GM19193 (cell line): ENCODE data around the gene FLII.

Source experiments
- POLR2A ChIP-seq: IDR thresholded peaks from 4 replicates; pipeline ENCODE4 v1.6.1; 2011; ENCODE audit not compliant: insufficient read depth, insufficient read length; ENCODE audit errors: extremely low read depth

FLII gene

DNA sequence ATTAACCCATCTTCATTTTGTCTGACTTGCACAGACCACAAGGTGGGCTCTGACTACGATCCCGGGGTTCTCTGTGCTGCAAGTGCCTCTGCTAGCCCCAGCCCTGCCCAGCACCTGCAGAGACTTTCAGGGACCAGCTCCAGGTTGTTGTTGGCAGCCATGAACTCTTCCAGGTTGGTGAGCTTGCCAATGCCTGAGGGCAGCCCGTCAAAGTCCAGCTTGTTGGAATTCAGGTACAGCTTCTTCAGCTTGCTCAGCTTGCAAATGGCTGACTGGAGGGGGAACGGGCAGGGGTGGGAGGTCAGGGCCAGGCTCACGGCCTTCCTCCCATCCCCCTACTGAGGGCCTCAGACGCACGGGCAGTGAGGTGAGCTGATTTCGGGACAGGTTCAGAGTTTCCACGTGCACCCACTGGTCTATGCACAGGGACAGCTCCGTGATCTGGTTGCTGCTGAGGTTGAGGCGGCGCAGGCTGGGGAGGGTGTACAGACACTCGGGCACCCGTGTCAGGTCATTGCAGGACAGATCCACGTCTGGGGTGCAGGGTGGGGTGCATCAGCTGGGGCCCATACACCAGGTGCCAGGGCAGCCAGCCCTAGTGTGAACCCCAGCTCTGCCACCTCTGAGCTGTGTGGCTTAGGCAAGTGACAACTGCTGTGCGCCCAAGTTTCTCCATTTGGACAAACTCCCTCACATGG, 5.2 kb downstream of the FLII start:
- TF ChIP-seq POLR2A, result no peak

DNA sequence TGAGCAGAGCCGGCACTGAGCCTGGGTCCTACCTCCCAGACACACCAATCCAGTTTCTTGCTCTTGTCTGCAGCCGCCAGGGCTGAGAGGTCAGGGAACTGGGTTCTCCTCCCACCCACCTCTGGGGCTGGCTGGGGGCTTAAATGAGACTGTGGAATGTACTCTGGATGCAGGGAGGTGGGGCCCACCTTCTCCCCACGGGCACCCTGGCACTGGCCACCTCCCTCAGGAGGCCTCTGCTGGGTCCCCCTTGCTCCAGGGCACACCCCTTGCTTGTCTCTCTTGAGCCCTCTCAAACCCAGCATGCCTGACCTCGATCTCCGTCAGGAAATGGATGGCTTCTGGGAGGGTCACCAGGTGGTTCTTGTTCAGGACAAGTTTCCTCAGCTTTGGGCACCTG, 6.4 kb downstream of the FLII start:
- no peak for TF ChIP-seq POLR2A

DNA sequence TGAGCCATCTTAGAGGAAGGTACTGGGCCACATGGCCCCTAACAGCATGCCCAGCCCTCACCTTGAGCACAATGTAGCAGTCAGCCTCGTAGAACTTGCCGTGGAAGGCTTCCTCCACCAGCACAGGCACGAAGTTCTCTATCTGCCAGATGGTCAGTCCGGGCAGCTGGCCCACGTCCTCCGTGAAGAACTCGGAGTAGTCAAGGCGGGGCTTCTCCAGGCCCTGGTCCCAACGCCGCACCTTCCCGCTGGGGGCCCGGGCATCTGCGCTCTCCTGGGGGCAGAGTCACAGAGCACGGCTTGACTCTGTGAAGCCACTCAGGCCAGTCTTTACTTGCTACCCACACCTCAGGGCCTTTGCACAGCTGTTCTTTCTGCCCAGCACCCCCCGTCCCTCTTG, 7.3 kb downstream of the FLII start:
- TF ChIP-seq POLR2A, result no peak

DNA sequence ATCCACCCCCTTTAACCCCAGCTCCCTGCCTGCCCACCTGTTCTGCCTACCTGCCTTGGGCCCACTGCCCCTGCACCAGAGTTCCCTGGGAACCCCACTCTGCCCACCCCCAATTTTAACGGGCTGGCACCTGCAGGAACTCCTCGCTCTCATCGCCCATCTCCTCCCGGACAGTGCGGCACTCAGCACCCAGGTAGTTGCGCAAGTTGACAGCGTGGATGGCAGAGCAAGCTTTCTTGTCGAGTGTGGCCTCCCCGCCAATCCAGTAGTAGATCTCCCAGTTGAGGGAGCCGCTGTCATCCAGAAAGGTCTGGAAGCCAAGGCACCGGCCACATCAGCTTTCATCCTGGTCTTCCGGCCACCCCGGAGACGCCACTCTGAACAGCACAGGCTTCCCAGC, 7.8 kb downstream of the FLII start:
- TF ChIP-seq POLR2A, result no peak

DNA sequence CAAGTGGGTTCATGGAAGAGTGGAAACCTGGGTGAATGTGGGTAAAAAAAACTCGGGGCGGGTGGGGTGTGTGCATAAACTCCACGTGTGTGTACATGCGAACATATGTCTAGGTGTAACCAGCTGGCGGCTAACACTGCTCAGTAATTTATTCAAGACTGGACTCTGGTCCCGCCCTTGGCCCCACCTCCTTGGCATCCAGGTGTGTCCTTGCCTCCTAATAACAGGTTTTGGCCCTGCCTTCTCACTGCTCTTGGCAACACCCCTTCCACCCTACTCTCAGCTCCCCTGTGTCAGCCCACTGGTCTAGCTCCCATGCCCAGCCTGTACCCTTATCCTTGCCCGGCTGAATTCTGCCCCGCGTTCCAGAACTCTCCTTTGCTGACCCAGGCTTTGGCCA, 8.3 kb downstream of the FLII start:
- no peak for TF ChIP-seq POLR2A

DNA sequence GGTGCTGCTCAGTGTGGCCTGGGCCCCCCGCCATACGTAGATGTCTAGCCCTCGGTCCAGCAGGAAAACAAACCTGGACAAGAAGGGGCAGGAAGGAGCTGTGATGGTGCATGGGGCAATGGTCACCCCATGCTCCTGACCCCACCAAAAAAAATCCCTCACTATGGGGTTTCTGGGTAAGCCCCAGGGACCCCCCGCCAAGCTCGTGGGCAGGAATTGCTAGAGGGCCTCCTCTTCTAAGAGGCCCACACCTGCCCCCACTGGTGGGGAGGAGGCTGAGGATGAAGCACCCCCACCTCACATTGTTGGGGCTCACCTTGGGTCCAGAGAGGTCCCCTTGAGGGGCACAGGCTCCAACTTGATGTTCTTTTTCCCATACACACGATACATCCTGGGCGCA, 9.7 kb downstream of the FLII start:
- TF ChIP-seq POLR2A, result no peak

DNA sequence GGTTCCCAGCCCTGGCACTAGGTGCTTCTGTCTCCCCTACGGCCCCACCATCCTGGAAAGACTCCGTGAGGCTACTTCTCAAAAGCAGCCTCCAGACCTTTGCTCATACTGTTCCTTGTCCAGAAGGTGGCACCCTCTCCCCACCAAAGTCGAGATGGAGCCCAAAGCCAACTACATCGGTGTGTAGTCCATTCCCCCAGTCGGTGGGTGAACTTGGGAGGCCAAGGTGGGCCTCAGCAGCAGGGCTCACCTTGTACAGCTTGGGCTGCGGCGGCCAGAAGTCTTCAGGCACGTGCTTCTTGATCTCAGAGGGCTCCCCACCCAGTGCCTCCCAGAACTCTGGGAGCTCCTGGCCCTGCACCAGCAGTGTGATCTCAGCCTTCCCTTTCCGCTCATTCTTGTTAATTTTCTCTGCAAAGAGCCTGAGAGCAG, 10.2 kb downstream of the FLII start:
- no peak for TF ChIP-seq POLR2A

DNA sequence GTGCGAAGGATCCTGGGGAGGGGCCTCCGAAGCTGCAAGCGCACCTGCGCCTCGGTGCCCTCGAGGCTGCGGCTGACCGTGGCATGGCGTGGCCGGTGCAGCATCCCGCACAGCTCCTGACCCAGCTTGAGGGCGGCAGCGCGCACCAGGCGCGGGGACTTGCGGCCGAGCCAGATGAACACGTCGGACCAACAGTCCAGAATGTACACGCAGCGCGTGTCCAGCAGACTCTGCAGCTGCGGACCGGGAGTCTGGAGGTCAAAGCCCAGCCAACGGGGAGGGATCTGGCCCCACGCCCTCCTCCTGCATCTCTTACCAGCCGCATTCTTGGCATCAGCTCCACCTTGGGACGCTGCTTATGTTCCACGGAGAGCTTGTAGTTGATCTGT, 10.9 kb downstream of the FLII start:
- TF ChIP-seq POLR2A, result no peak

DNA sequence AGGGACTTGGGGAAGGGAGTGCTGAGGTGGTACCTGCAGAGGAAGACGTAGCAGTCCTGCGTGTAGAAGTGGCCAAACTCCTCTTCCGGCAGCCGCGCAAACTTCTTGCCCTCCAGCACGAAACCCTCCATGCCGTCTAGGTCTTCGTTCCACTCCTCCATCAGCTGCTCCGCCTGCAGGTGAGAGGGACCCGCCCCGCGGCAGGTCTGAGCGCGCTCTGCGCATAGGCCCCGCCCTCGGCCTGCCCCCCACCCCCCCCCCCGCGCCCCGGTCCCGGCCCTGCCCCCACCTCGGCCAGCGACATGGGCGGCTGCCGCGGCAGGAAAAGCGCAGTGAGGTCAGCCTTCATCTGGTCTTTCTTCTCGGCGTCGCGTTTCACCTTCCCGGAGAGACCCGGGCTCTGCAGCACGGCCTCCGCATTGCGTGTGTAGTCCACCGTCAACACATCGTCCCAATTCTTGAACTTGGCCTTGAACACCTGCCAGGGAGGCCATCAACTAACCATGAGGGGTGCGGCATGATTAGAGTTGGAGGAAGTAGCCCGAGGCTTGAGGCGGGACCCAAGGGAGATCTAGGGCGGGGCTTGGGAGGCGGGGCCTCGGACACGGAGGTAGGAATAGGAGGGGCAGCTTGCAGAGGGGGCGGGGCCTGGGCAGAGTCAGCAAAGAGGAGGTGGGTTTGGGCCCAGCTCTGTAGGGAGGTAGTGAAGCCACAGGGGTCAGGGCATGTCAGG, 11.5 kb downstream of the FLII start:
- TF ChIP-seq POLR2A, result no peak

DNA sequence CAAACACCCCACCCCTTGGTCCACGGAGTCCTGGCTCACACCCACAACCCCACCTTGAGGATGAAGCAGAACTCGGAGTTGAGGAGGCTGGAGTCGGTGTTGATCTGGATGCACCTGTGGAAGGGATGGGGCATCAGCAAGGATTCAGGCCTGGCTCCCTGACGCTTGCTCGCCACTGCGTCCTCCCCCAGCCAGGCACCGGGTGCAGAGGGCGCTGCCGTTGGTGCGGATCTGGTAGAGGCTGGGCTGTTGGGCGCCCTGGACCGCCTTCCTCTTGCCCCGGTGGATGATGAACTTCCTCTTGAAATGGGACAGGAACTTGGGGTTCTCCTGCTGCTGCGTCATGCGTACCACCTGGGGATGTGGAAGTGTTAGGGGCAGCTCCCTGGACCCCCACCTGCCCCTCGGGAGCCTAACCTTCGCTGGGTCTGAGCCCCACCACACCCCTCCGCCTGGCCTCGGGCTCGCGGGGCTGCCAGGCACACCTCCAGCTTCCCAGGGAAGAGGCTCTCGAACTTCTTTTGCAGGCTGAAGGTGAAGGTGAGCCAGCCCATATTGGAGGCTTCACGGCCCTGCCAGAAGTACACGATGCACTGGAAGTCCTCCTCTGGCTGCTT, 12.3 kb downstream of the FLII start:
- TF ChIP-seq POLR2A, result no peak

DNA sequence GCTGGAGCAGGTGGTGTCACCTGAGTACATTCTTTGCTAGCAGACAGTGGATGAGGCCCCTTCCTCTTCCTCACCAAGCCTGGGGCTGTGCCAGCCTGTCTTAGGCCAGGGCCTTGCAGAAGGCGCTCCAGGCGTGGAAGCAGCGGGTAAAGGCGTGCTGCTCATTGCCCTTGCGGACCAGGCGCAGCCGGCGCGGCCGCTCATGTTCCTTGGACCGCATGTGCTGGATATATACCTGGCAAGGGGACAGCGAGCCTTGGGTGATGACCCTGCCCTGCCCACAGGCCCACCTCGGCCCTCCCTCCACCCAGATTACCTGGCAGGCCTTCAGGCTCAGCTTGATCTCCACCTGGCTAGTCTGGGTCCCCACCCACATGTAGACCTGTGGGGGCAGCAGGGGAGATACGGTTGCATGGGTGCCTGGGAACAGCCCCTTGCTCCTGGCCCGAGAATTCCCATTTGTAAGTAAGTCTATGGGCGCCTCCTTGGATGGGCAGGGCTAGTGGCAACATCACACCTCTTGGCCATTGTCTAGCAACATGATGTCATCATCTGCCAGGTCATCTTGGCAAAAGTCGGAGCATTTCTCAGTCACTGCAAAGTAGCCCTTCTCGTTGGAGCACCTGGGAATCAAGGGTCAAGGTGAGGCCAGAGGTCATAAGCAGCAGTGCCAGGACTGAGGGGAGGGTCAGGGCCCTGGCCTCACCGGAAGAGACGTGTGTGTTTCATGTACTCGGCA, 13.3 kb downstream of the FLII start:
- TF ChIP-seq POLR2A, result no peak

DNA sequence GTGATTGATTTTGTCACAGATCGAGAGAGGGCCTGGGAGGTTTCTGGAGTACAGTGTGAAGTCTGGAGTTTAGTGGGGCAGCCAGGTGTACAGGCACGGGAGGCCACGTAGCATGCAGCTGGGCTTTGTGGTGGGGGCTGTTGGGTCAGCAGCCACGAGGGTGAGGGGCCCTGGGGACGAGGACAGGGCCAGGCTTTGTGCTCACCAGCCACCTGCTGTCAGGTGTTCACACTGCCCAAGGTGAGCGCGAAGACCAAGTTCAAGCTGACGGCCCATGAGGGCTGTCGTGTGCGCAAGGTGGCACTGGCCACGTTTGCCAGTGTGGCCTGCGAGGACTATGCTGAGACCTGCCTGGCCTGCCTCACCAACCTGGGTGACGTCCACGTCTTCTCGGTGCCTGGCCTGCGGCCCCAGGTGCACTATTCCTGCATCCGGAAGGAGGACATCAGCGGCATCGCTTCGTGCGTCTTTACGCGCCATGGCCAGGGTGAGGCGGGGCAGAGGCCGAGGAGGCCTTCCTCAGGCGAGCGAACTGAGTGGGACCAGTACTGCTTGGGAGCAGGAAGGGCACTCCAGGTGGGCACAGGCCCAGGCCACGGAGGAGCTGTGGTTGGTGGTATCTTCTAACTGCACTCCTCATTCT, 17.2 kb downstream of the FLII start:
- no peak for TF ChIP-seq POLR2A

DNA sequence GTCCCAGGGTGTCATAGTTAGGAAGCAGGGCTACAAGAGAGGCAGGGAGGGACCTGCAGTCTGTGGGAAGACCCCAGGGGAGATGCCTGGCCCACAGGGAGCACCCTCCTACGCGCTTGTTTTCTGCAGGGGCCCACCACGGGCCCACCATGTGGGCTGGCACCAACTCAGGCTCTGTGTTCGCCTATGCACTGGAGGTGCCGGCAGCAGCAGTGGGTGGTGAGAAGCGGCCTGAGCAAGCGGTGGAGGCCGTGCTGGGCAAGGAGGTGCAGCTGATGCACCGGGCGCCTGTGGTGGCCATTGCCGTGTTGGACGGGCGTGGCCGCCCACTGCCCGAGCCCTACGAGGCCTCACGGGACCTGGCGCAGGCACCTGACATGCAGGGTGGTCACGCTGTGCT, 18.1 kb downstream of the FLII start:
- TF ChIP-seq POLR2A, result no peak

DNA sequence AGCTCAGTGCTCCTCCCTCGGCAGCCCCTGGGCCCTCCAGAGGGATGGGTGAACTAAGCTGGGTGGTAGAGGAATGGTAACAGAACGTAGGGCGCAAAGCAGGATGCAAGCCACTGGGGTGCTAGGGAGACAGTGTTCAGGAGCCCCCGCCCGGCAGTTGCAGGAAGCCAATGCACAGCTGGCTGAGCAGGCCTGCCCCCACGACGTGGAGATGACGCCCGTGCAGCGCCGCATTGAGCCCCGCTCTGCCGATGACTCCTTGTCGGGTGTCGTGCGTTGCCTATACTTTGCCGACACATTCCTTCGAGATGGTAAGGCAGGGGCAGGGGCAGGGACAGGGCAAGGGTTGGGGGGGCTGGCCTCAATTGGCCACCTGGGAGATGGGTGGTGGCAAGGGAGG, 20.2 kb downstream of the FLII start:
- no peak for TF ChIP-seq POLR2A

DNA sequence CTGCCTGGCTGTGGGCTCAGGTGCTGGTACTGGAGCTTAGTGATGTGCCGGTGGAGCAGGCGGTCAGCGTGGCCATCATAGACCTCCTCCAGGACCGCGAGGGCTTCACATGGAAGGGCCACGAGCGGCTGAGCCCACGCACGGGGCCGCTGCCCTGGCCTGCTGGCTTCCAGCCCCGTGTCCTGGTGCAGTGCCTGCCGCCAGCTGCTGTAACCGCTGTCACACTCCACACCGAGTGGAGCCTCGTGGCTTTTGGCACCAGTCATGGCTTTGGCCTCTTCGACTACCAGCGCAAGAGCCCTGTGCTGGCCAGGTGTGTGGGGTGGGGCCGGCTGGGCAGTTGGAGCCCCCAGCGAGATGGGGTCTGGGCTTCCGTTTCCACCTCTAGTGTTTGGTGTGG, 21.1 kb downstream of the FLII start:
- TF ChIP-seq POLR2A, result no peak
